ENCODE results near the gene ZNF322. TPM values are rescaled to one million over a fixed set of nuclear protein-coding genes. Genes with fewer than 3 reads are reported as not detected.

The ZNF322 gene
- total and polyA plus RNA-seq, 3 experiments from 2014 or later = 9.9 to 15.2 (median 13.7) TPM

DNA sequence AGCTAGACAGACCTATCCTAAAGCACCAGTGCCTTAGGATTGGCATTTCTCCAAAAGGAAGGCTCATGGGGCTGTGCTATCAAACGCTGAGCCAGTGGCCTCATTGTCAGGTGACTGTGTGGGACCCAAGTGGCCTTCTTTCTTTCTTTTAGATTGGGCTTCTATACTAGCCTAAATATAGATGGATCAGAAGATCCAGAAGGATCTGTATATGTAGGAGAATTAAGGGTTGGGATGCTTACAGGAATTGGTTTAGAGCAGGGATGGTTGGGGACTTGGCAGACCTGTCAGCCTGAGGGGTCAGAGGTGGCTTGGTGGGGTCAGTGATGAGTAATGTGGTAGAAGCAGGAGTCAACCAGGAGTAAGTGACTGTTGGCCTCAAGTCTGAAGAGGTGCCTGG is 47.9 kb downstream of the ZNF322 start:
- POLR2A ChIA-PET = no interaction called here
- H3K4me3 ChIP-seq (ENCODE audit: low read length) = no peak overlapping the region
- H3K9me3 Mint-ChIP-seq = peaks cover 0 to 8% (median 0%) of the 10 kb centered on the region in 5 donors
- H3K27ac Mint-ChIP-seq = peak overlapping the region in 1 of 8 donors; percentile 56
- H3K4me1 Mint-ChIP-seq = peaks cover 22 to 27% (median 27%) of the 10 kb centered on the region in 3 donors
- H3K36me3 Mint-ChIP-seq = peaks cover 0 to 8% (median 0%) of the 10 kb centered on the region in 3 donors
- CTCF ChIA-PET = interaction anchor here (0.6 to 1.6 kb wide), 2 partner anchors 16 to 468 kb away, joined by 3 to 6 read pairs; no protein-coding TSS in a partner anchor
- H3K4me3 Mint-ChIP-seq = no peak overlapping the region
- no peak for DNase-seq
- H3K9me3 ChIP-seq (ENCODE audit: low read length) = no peaks in the 10 kb centered on the region
- H3K27me3 Mint-ChIP-seq = peaks cover 36 to 46% of the 10 kb centered on the region in 2 donors
- H3K36me3 ChIP-seq (ENCODE audit: insufficient read depth, low read length) = no peaks in the 10 kb centered on the region
- H3K27ac ChIP-seq (ENCODE audit: low read depth, low read length) = no peak overlapping the region
- peaks cover 20% of the 10 kb centered on the region for H3K27me3 ChIP-seq (ENCODE audit: insufficient read depth, low read length, poor library complexity, severe bottlenecking)
- H3K4me1 ChIP-seq (ENCODE audit: insufficient read depth, low read length) = peaks cover 14% of the 10 kb centered on the region

DNA sequence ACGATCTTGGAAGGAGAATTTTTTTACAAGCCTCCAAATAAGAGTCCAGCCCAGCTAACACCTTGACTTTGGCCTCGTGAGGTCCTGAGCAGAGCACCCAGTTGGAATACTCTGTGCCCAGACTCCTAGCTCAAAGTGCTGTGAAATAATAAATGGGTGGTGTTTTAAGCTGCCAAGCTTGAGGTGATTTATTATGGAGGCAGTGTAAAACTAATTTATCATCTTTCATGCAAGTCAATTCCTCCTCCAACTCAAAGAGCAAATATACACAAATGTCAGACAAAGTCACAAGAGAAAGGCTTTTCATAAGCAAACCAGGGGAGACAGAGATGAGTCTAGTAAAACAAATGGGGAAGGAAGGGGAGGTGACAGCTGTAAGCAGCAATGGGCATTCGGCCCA is 50.1 kb downstream of the ZNF322 start:
- H3K4me1 ChIP-seq (ENCODE audit: insufficient read depth, low read length) = peaks cover 10% of the 10 kb centered on the region
- H3K4me1 Mint-ChIP-seq = peaks cover 20 to 21% (median 21%) of the 10 kb centered on the region in 3 donors
- peaks cover 23 to 24% of the 10 kb centered on the region in 2 donors for H3K27me3 Mint-ChIP-seq
- no peaks in the 10 kb centered on the region for H3K9me3 Mint-ChIP-seq
- H3K27ac Mint-ChIP-seq = peak overlapping the region in 1 of 8 donors; percentile 64
- peak overlapping the region in 1 of 7 donors; percentile 46 for H3K4me3 Mint-ChIP-seq
- no peak overlapping the region for H3K27ac ChIP-seq (ENCODE audit: low read depth, low read length)
- H3K27me3 ChIP-seq (ENCODE audit: insufficient read depth, low read length, poor library complexity, severe bottlenecking) = peaks cover 13% of the 10 kb centered on the region
- CTCF ChIA-PET = interaction anchor here (1.4 kb wide), 1 partner anchor 459 kb away, joined by 3 read pairs; no protein-coding TSS in a partner anchor
- H3K36me3 Mint-ChIP-seq = no peaks in the 10 kb centered on the region
- POLR2A ChIA-PET = no interaction called here
- no peaks in the 10 kb centered on the region for H3K36me3 ChIP-seq (ENCODE audit: insufficient read depth, low read length)
- DNase-seq = no peak
- no peak overlapping the region for H3K4me3 ChIP-seq (ENCODE audit: low read length)
- H3K9me3 ChIP-seq (ENCODE audit: low read length) = no peaks in the 10 kb centered on the region

DNA sequence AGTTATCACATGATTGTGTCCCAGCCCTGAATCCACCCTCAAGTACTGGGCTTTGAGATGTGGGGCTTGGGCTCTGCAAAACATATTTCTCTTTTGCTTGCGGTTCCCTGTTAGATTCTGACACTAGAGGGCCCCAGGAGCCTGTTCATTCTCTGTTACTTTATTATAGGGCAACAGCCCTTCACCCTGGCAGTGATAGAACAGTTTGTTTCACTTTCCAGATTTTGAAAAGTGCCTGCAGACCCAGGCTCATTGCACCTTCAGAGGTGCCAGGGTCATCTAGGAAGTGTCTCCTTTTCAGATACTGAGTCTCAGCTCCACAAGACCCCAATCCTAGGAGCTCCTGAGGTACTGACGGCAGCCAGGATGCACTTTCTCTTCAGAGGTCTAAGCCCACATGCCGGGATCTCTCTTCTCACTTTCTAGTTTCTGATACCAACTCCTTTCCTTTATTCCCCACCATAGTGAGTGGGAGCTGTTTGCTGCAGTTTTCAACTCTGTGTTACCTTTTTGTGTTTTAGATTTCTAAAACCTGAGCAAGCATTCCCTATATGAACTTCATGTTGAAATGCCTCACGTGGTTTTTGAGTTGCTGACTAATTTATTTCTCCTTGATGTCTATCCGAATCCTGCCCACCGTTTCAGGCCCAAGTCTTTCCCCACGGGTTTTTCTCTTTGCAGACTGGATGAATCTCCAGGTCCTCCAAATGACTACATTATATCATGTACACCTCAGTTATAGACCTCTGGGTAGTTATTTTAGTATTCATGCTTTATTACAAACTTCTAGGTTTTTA is 51.9 kb downstream of the ZNF322 start:
- Mint-ChIP-seq H3K36me3 (peaks cover 0 to 1% (median 0%) of the 10 kb centered on the region in 3 donors), H3K27ac (peak overlapping the region in 6 of 8 donors; percentile 6 to 79 (median 47)), H3K27me3 (peaks cover 9 to 10% of the 10 kb centered on the region in 2 donors), H3K4me3 (peak overlapping the region; percentile 43 to 84 (median 72)), H3K9me3 (no peaks in the 10 kb centered on the region), H3K4me1 (peaks cover 8 to 10% (median 8%) of the 10 kb centered on the region in 3 donors)
- ChIA-PET CTCF (interaction anchor here (0.8 to 1.3 kb wide), 5 partner anchors 15 to 525 kb away, joined by 3 to 4 read pairs (median 3); a partner anchor contains a TSS), POLR2A (interaction anchor here (0.7 kb wide), 1 partner anchor 526 kb away, joined by 3 read pairs; no protein-coding TSS in a partner anchor)
- peak; percentile 18 to 65 (median 64) for DNase-seq
- Histone ChIP-seq H3K27me3 (ENCODE audit: insufficient read depth, low read length, poor library complexity, severe bottlenecking) (no peaks in the 10 kb centered on the region), H3K36me3 (ENCODE audit: insufficient read depth, low read length) (no peaks in the 10 kb centered on the region), H3K9me3 (ENCODE audit: low read length) (no peaks in the 10 kb centered on the region), H3K4me3 (ENCODE audit: low read length) (peak overlapping the region; percentile 13), H3K4me1 (ENCODE audit: insufficient read depth, low read length) (no peaks in the 10 kb centered on the region), H3K27ac (ENCODE audit: low read depth, low read length) (no peak overlapping the region)

DNA sequence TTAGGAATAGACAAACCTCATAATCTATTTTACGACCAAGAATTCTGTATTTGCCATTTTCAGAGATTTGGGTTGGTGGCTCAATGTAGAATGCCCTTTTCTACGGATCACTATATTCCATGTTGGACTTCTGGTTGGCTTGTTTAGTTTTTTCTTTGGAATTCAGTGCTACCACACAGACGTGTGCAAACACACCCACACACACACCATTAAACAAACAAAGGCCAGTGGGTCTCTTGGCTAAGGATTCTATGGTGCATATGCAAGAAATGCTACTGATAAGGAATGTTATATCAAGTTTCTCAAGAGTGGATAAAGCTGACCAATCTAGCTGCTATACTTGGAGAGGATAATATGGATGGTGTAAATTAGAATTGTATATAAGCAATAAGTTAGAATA is 54.7 kb downstream of the ZNF322 start:
- Histone ChIP-seq H3K27ac (ENCODE audit: low read depth, low read length) (no peak overlapping the region), H3K36me3 (ENCODE audit: insufficient read depth, low read length) (peaks cover 4% of the 10 kb centered on the region), H3K27me3 (ENCODE audit: insufficient read depth, low read length, poor library complexity, severe bottlenecking) (no peaks in the 10 kb centered on the region), H3K9me3 (ENCODE audit: low read length) (no peaks in the 10 kb centered on the region), H3K4me3 (ENCODE audit: low read length) (no peak overlapping the region), H3K4me1 (ENCODE audit: insufficient read depth, low read length) (no peaks in the 10 kb centered on the region)
- ChIA-PET POLR2A (no interaction called here), CTCF (no interaction called here)
- Mint-ChIP-seq H3K27ac (no peak overlapping the region), H3K4me1 (peaks cover 8 to 10% (median 10%) of the 10 kb centered on the region in 3 donors), H3K36me3 (peaks cover 0 to 9% (median 1%) of the 10 kb centered on the region in 3 donors), H3K9me3 (no peaks in the 10 kb centered on the region), H3K27me3 (no peaks in the 10 kb centered on the region), H3K4me3 (no peak overlapping the region)
- DNase-seq = no peak

DNA sequence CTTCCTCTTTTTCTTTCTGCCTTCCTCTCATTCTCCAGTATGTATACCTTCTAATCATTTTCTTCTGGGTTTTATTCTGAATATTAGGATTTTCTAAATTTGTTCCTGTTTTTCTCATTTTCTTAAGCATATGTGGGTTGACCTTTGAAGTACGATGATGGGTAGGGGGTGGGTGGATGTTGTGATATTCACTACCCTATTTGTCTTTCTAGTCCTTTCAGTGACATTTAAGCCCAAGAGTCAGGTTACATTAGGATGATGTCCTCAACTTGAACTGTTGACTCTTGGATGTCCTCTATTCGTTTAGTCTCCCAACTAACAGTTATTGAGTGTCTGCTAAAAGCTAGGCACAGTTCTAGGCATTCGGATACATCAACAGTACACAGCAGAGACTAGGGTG is 55.5 kb downstream of the ZNF322 start:
- peaks cover 9 to 18% (median 18%) of the 10 kb centered on the region in 3 donors for H3K4me1 Mint-ChIP-seq
- ChIA-PET POLR2A (no interaction called here), CTCF (no interaction called here)
- Histone ChIP-seq H3K27ac (ENCODE audit: low read depth, low read length) (no peak overlapping the region), H3K4me3 (ENCODE audit: low read length) (no peak overlapping the region), H3K27me3 (ENCODE audit: insufficient read depth, low read length, poor library complexity, severe bottlenecking) (no peaks in the 10 kb centered on the region), H3K4me1 (ENCODE audit: insufficient read depth, low read length) (no peaks in the 10 kb centered on the region), H3K36me3 (ENCODE audit: insufficient read depth, low read length) (peaks cover 12% of the 10 kb centered on the region), H3K9me3 (ENCODE audit: low read length) (no peaks in the 10 kb centered on the region)
- H3K4me3 Mint-ChIP-seq = peak overlapping the region in 1 of 7 donors; percentile 25
- H3K9me3 Mint-ChIP-seq = no peaks in the 10 kb centered on the region
- peak overlapping the region in 6 of 8 donors; percentile 4 to 86 (median 24) for H3K27ac Mint-ChIP-seq
- H3K27me3 Mint-ChIP-seq = no peaks in the 10 kb centered on the region
- peaks cover 0 to 17% (median 5%) of the 10 kb centered on the region in 3 donors for H3K36me3 Mint-ChIP-seq
- DNase-seq = no peak

DNA sequence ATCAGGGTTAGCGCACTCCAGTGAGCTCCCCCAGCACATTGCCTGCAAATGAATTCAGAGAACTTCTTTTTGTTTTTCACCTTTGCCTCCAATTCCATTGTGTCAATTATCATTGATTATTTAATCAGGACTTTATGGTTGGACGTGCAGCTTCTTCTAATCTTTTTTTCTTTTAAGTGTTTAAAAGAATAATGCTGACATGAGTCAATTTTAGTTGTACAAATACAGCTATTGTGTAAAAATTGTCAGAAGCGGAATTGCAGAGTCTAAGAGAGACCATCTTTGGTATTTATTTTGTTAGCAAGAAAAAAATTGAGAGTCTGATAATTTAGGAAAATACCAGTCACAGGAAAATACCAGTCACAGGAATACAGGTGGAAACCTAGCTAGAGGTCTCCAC is 57.3 kb downstream of the ZNF322 start:
- DNase-seq = no peak
- peaks cover 15% of the 10 kb centered on the region for H3K4me1 ChIP-seq (ENCODE audit: insufficient read depth, low read length)
- Mint-ChIP-seq H3K27me3 (no peaks in the 10 kb centered on the region), H3K9me3 (no peaks in the 10 kb centered on the region), H3K27ac (no peak overlapping the region), H3K36me3 (peaks cover 0 to 29% (median 9%) of the 10 kb centered on the region in 3 donors), H3K4me3 (no peak overlapping the region), H3K4me1 (peaks cover 9 to 13% (median 10%) of the 10 kb centered on the region in 3 donors)
- peaks cover 22% of the 10 kb centered on the region for H3K36me3 ChIP-seq (ENCODE audit: insufficient read depth, low read length)
- ChIA-PET POLR2A (no interaction called here), CTCF (interaction anchor here (0.9 kb wide), 1 partner anchor 261 kb away, joined by 3 read pairs; no protein-coding TSS in a partner anchor)
- no peak overlapping the region for H3K4me3 ChIP-seq (ENCODE audit: low read length)
- H3K27me3 ChIP-seq (ENCODE audit: insufficient read depth, low read length, poor library complexity, severe bottlenecking) = no peaks in the 10 kb centered on the region
- no peaks in the 10 kb centered on the region for H3K9me3 ChIP-seq (ENCODE audit: low read length)
- no peak overlapping the region for H3K27ac ChIP-seq (ENCODE audit: low read depth, low read length)

DNA sequence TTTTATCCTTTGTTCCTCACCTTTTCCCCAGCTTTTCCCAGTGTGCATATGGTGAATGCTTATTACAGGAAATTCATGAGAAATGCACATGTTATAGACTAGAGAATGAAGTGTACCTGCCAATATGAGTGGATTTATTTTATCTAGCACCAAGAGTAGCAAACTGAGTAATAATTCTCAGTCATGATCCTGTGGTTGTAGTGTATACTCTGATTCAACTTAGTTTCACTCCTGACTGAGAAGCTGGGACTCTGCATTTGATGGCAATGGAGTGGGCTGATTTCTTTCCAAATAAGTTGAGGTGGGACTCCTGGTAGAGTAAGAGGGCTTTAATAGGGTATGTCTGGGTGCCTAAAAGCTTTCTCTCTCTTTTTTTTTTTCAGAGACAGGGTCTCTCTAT is 58.8 kb downstream of the ZNF322 start:
- no peaks in the 10 kb centered on the region for H3K27me3 ChIP-seq (ENCODE audit: insufficient read depth, low read length, poor library complexity, severe bottlenecking)
- Mint-ChIP-seq H3K4me1 (peaks cover 8 to 13% (median 9%) of the 10 kb centered on the region in 3 donors), H3K9me3 (no peaks in the 10 kb centered on the region), H3K27ac (peak overlapping the region in 5 of 8 donors; percentile 12 to 86 (median 70)), H3K4me3 (peak overlapping the region in 1 of 7 donors; percentile 41), H3K27me3 (no peaks in the 10 kb centered on the region), H3K36me3 (peaks cover 0 to 29% (median 9%) of the 10 kb centered on the region in 3 donors)
- peaks cover 22% of the 10 kb centered on the region for H3K36me3 ChIP-seq (ENCODE audit: insufficient read depth, low read length)
- H3K4me3 ChIP-seq (ENCODE audit: low read length) = no peak overlapping the region
- ChIA-PET POLR2A (no interaction called here), CTCF (interaction anchor here (1.0 to 1.1 kb wide), 3 partner anchors 28 to 572 kb away, joined by 3 to 4 read pairs (median 3); no protein-coding TSS in a partner anchor)
- H3K27ac ChIP-seq (ENCODE audit: low read depth, low read length) = no peak overlapping the region
- peaks cover 15% of the 10 kb centered on the region for H3K4me1 ChIP-seq (ENCODE audit: insufficient read depth, low read length)
- no peaks in the 10 kb centered on the region for H3K9me3 ChIP-seq (ENCODE audit: low read length)
- DNase-seq = no peak

DNA sequence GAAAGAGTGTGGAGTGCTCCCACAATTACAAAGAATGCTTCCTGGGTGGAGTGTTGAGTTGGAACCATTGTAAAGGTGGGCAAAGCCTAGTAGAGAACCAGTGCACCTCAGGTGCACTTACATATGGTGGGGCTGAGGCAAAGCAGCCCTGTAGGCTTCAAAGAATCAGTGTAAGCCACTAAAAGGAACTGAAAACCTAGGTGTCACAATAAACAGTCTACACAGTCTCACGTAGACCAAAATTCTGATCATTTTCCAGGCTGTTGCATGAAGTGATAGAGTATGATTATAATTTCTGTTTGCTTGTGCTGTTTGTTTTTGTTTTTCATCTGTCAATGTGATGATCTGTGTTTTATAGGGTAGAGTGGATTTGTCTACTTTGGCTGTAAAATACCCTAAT is 60.0 kb downstream of the ZNF322 start:
- Mint-ChIP-seq H3K4me1 (peaks cover 8 to 13% (median 9%) of the 10 kb centered on the region in 3 donors), H3K27me3 (peaks cover 0 to 4% of the 10 kb centered on the region in 2 donors), H3K9me3 (no peaks in the 10 kb centered on the region), H3K27ac (peak overlapping the region in 6 of 8 donors; percentile 2 to 87 (median 50)), H3K4me3 (peak overlapping the region in 2 of 7 donors; percentile 16 to 75), H3K36me3 (peaks cover 0 to 29% (median 9%) of the 10 kb centered on the region in 3 donors)
- Histone ChIP-seq H3K4me1 (ENCODE audit: insufficient read depth, low read length) (peaks cover 21% of the 10 kb centered on the region), H3K4me3 (ENCODE audit: low read length) (no peak overlapping the region), H3K27ac (ENCODE audit: low read depth, low read length) (no peak overlapping the region), H3K36me3 (ENCODE audit: insufficient read depth, low read length) (peaks cover 22% of the 10 kb centered on the region), H3K27me3 (ENCODE audit: insufficient read depth, low read length, poor library complexity, severe bottlenecking) (no peaks in the 10 kb centered on the region), H3K9me3 (ENCODE audit: low read length) (no peaks in the 10 kb centered on the region)
- DNase-seq = no peak
- POLR2A ChIA-PET = no interaction called here
- CTCF ChIA-PET = no interaction called here

All from CD8-positive, alpha-beta memory T cell (primary cell).